GM12878 (cell line): Measurements from ENCODE around the gene TRABD2B. TPM values are rescaled to one million over a fixed set of nuclear protein-coding genes. Genes with fewer than 3 reads are reported as not detected.

Experiments
- ATAC-seq: fragments of 200-7000 bp; cut with Tn5 transposase; 3 replicates; pipeline ENCODE4 v1.9.1; 2020; ENCODE audit warnings: mild to moderate bottlenecking, moderate library complexity
- BruUV-seq: library from RNA; stranded (reverse); fragments of 400-500 nt; replicated peaks from 2 replicates; lab custom pipeline; 2021; lab: Mats Ljungman, UMichigan
- CTCF ChIA-PET: fragments of 300-600 bp; sonication (Branson Sonifier 250); formaldehyde crosslinking; extraction: SDS; loops from one replicate; lab custom pipeline; 2021; ENCODE audit warnings: inconsistent platforms; lab: Yijun Ruan, JAX
- POLR2A ChIA-PET: fragments of 350-600 bp; formaldehyde crosslinking; extraction: SDS; loops from one replicate; lab custom pipeline; 2021; ENCODE audit warnings: inconsistent platforms; lab: Charles Lee
- RAD21 ChIA-PET: fragments of 300-600 bp; sonication (Branson Sonifier 250); formaldehyde crosslinking; loops from one replicate; lab custom pipeline; 2023; ENCODE audit warnings: antibody characterized with exemption; ENCODE audit not compliant: unreplicated experiment; lab: Charles Lee
- SMC1A ChIA-PET: fragments of 300-600 bp; sonication (Branson Sonifier 250); formaldehyde crosslinking; loops from one replicate; lab custom pipeline; 2023; ENCODE audit not compliant: unreplicated experiment, uncharacterized antibody; lab: Charles Lee
- DNase-seq: peaks from one replicate; pipeline ENCODE4 v3.0.0-alpha.2; 2011; ENCODE audit warnings: low read depth, low spot score
- FAIRE-seq: peaks from 3 replicates; lab custom pipeline; 2011; peaks lifted over from hg19 to GRCh38; lab: Jason Lieb, UNC
- H2AFZ ChIP-seq: 2 replicates; pipeline ENCODE4 v1.6.0; 2011; ENCODE audit warnings: low read depth, low read length, control low read depth; ENCODE audit not compliant: control insufficient read depth
- H3K27ac ChIP-seq: 2 replicates; pipeline ENCODE4 v1.5.1; 2011; ENCODE audit warnings: control low read depth; ENCODE audit not compliant: control insufficient read depth, insufficient read depth
- H3K27me3 ChIP-seq, 2 experiments: replicated peaks in 1 of 2; 2 replicates each; pipeline versions ENCODE4 v1.6.0 to v1.6.1; 2011; ENCODE audit warnings: low read length in 1 of 2; ENCODE audit not compliant: control insufficient read depth in 2 of 2, insufficient read depth in 2 of 2
- H3K36me3 ChIP-seq, 2 experiments: 2 replicates each; pipeline ENCODE4 v1.5.1; 2011; ENCODE audit warnings: low read length in 1 of 2; ENCODE audit not compliant: control insufficient read depth in 2 of 2, insufficient read depth in 2 of 2
- H3K4me1 ChIP-seq: 2 replicates; pipeline ENCODE4 v1.6.1; 2011; ENCODE audit warnings: mild to moderate bottlenecking, low read length, moderate library complexity, mixed read lengths; ENCODE audit not compliant: control insufficient read depth, insufficient read depth
- H3K4me2 ChIP-seq: 2 replicates; pipeline ENCODE4 v1.6.0; 2011; ENCODE audit warnings: control low read depth; ENCODE audit not compliant: control insufficient read depth, insufficient read depth
- H3K4me3 ChIP-seq: fragments of 200-600 bp; sonication (generic); 2 replicates; pipeline ENCODE4 v1.5.1; 2016
- H3K79me2 ChIP-seq: 2 replicates; pipeline ENCODE4 v1.6.0; 2011; ENCODE audit warnings: low read length; ENCODE audit not compliant: control insufficient read depth, insufficient read depth
- H3K9ac ChIP-seq: 2 replicates; pipeline ENCODE4 v1.8.0; 2011; ENCODE audit warnings: low read length, control low read depth, mixed read lengths; ENCODE audit not compliant: control insufficient read depth, insufficient read depth
- H3K9me3 ChIP-seq: replicated peaks from 3 replicates; pipeline ENCODE4 v1.5.1; 2011; ENCODE audit warnings: mild to moderate bottlenecking, low read length; ENCODE audit not compliant: control insufficient read depth, insufficient read depth
- H4K20me1 ChIP-seq: 2 replicates; pipeline ENCODE4 v1.6.0; 2011; ENCODE audit not compliant: control insufficient read depth, insufficient read depth
- CHD4 ChIP-seq: fragments of 200-600 bp; sonication (generic); IDR thresholded peaks from 2 replicates; pipeline ENCODE4 v1.6.1; 2016; ENCODE audit warnings: mild to moderate bottlenecking
- MXI1 ChIP-seq: fragments of 150-350 bp; IDR thresholded peaks from 2 replicates; pipeline ENCODE4 v1.6.1; 2011; ENCODE audit warnings: low read depth, mild to moderate bottlenecking, inconsistent platforms, low read length, improper control_type of control experiment
- NBN ChIP-seq: fragments of 450-650 bp; IDR thresholded peaks from 2 replicates; pipeline ENCODE4 v1.6.1; 2016
- SP1 ChIP-seq: IDR thresholded peaks from one replicate; pipeline ENCODE4 v1.6.1; 2011; ENCODE audit warnings: low read depth, low read length
- STAT3 ChIP-seq: IDR thresholded peaks from 2 replicates; pipeline ENCODE4 v1.6.1; 2011; ENCODE audit warnings: low read depth, low read length, improper control_type of control experiment
- WGBS: methylation state at CpG from one replicate; pipeline ENCODE4 v1.1.6; 2016; ENCODE audit warnings: low lambda C conversion rate; ENCODE audit not compliant: insufficient replicate concordance, insufficient coverage; ENCODE audit errors: missing lambda C conversion rate; 5-methylcytosine and 5-hydroxymethylcytosine counted together
- in situ Hi-C: fragments of 300-500 bp; cut with MboI; formaldehyde crosslinking; loops from 9 replicates; pipeline ENCODE4 v1.14.3; 2018; ENCODE audit warnings: mixed read lengths
- intact Hi-C: fragments of 100-400 bp; cut with micrococcal nuclease; formaldehyde crosslinking; loops from one replicate; pipeline ENCODE4 v1.14.2; 2022; ENCODE audit not compliant: unreplicated experiment
- polyA plus RNA-seq, 11 experiments: library from polyadenylated mRNA; depleted of rRNA in 4 of 11; unstranded in 6 of 11; stranded (reverse) in 5 of 11; fragments of >200 nt; fragmentation: Nextera tagmentation in 4 of 11; fragmentation: Illumina TruSeq in 1 of 11; extraction: Ambion mirVana in 4 of 11; extraction: Trizol in 1 of 11; gene quantifications; 1 replicate in 1 of 11; 2 replicates in 10 of 11; pipeline versions ENCODE4 v1.2.1 to v1.2.3, GENCODE V29; 2011 to 2016; ENCODE audit warnings: inconsistent platforms in 2 of 11, missing spikeins in 2 of 11, low read depth in 1 of 11
- total RNA-seq, 4 experiments: library from RNA; depleted of rRNA in 3 of 4; stranded (reverse); fragments of >200 nt in 3 of 4; fragmentation: Illumina TruSeq in 1 of 4; extraction: Trizol in 1 of 4; gene quantifications; 2 replicates each; pipeline versions ENCODE4 v1.2.1 to v1.2.3, GENCODE V29; 2013 to 2021
- TF ChIP-seq, protein P1 (sequence below): fragments of 450-650 bp; IDR thresholded peaks from 2 replicates; pipeline ENCODE4 v1.6.1; 2017; ENCODE audit warnings: mild to moderate bottlenecking, moderate library complexity
- TF ChIP-seq, protein P2 (sequence below): fragments of 450-650 bp; IDR thresholded peaks from 2 replicates; pipeline ENCODE4 v1.6.1; 2017; ENCODE audit warnings: mild to moderate bottlenecking, low read depth, inconsistent platforms; ENCODE audit not compliant: poor library complexity, severe bottlenecking

Gene TRABD2B
- total and polyA plus RNA-seq, 10 of the 15 experiments (the other 5 are each of a cell fraction or from before 2014, with no cell fraction given) = not detected

DNA sequence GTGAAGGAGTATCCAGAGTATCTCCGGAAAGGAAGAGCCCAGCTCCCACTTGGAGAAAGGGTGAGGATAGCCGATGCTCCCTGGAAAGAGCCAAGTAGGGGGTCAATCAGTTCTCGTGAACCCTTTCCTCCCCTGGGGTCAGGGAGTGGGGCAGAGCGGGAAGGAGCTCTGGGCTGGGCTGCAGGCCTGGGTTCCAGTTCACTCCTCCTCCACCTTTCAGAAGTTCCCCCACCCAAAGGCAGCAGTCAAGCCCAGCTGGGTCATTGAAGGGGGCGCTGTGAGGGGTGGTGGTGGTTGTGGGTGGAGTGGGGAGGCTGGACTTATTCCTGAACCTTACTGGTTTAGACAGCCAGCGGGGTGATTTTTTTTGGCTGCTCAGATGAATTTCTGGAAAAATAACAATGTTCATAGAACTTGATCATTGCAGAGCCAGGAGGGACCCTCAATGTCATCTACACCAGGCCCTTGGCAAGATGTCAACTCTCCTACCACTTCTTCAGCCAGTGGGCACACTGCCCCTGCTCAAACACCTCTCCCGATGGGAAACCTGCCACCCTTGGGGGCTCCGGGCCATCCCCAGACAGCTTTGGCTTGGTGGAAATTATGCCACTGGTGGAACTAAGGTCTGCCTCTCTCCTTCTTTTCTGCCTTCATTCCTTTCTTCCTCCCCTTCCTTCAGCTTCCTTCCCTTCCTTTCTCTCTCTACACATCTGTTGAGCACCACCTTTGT, 235.8 kb downstream of the TRABD2B start:
- H3K36me3 ChIP-seq = no peaks in the 10 kb centered on the region
- ATAC-seq = no peak
- no peak for FAIRE-seq
- CTCF ChIA-PET = no interaction called here
- TF ChIP-seq STAT3 (no peak), NBN (no peak)
- TF ChIP-seq, all 136 proteins: peak for 0
- H3K4me3 ChIP-seq = no peak overlapping the region
- ChIA-PET RAD21 (no interaction called here), SMC1A (no interaction called here), POLR2A (no interaction called here)
- H3K4me2 ChIP-seq = no peak overlapping the region
- in situ Hi-C loops = no loop called here
- no peaks in the 10 kb centered on the region for H3K79me2 ChIP-seq
- no peaks in the 10 kb centered on the region; a peak in 2 of 4 replicates for H3K27me3 ChIP-seq
- intact Hi-C loops = no loop called here
- no peak overlapping the region for H2AFZ ChIP-seq
- no peak overlapping the region for H3K9ac ChIP-seq
- no peaks in the 10 kb centered on the region; the same call in 1 of the 2 replicates for H3K4me1 ChIP-seq
- no peaks in the 10 kb centered on the region for H3K9me3 ChIP-seq
- BruUV-seq = no TSS peak
- H3K27ac ChIP-seq = no peak overlapping the region
- H4K20me1 ChIP-seq = no peaks in the 10 kb centered on the region
- WGBS = 44% methylated on average over 8 of the region's 8 CpGs
- no peak for DNase-seq

DNA sequence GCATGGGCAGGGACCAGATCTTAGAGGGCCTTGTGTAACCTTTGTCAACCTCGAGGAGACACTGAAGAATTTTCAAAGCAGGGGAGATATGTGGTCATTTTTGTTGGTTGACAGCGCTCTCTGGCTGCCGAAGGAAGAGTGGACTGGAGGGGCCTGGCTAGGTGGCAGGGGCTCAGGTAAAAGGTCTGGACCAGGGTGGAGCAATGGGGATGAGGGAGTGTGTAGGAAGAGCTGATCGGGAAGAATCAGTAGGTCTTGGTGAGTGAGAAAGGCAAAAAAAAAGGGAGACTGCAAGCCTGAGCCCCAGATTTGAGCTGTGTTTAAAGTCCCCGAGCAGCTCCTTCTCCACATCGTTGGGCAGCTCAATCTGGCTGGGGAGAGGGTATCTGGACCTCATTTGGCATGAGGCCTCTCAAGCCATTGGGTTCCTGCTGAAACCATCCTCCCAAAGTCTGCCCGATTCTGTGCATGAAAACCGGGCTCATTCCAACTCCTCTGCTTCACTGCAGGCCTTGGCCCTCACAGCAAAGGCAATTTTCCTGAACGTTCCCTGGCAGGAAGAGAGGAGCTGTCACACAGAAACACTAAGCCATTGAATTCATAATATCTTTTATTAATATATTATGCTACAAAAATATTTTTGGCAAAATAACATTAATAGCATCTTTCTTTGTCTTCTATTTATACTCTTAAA, 237.1 kb downstream of the TRABD2B start:
- H3K4me1 ChIP-seq = no peaks in the 10 kb centered on the region; the same call in 1 of the 2 replicates
- intact Hi-C loops (no loop called here), in situ Hi-C loops (no loop called here)
- BruUV-seq = no TSS peak
- 27% methylated on average over 9 of the region's 9 CpGs for WGBS
- H3K9me3 ChIP-seq = no peaks in the 10 kb centered on the region
- no peaks in the 10 kb centered on the region for H3K36me3 ChIP-seq
- TF ChIP-seq MXI1 (no peak), SP1 (no peak), CHD4 (no peak)
- TF ChIP-seq, protein P1, sequence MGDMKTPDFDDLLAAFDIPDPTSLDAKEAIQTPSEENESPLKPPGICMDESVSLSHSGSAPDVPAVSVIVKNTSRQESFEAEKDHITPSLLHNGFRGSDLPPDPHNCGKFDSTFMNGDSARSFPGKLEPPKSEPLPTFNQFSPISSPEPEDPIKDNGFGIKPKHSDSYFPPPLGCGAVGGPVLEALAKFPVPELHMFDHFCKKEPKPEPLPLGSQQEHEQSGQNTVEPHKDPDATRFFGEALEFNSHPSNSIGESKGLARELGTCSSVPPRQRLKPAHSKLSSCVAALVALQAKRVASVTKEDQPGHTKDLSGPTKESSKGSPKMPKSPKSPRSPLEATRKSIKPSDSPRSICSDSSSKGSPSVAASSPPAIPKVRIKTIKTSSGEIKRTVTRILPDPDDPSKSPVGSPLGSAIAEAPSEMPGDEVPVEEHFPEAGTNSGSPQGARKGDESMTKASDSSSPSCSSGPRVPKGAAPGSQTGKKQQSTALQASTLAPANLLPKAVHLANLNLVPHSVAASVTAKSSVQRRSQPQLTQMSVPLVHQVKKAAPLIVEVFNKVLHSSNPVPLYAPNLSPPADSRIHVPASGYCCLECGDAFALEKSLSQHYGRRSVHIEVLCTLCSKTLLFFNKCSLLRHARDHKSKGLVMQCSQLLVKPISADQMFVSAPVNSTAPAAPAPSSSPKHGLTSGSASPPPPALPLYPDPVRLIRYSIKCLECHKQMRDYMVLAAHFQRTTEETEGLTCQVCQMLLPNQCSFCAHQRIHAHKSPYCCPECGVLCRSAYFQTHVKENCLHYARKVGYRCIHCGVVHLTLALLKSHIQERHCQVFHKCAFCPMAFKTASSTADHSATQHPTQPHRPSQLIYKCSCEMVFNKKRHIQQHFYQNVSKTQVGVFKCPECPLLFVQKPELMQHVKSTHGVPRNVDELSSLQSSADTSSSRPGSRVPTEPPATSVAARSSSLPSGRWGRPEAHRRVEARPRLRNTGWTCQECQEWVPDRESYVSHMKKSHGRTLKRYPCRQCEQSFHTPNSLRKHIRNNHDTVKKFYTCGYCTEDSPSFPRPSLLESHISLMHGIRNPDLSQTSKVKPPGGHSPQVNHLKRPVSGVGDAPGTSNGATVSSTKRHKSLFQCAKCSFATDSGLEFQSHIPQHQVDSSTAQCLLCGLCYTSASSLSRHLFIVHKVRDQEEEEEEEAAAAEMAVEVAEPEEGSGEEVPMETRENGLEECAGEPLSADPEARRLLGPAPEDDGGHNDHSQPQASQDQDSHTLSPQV = no peak
- TF ChIP-seq, protein P2, sequence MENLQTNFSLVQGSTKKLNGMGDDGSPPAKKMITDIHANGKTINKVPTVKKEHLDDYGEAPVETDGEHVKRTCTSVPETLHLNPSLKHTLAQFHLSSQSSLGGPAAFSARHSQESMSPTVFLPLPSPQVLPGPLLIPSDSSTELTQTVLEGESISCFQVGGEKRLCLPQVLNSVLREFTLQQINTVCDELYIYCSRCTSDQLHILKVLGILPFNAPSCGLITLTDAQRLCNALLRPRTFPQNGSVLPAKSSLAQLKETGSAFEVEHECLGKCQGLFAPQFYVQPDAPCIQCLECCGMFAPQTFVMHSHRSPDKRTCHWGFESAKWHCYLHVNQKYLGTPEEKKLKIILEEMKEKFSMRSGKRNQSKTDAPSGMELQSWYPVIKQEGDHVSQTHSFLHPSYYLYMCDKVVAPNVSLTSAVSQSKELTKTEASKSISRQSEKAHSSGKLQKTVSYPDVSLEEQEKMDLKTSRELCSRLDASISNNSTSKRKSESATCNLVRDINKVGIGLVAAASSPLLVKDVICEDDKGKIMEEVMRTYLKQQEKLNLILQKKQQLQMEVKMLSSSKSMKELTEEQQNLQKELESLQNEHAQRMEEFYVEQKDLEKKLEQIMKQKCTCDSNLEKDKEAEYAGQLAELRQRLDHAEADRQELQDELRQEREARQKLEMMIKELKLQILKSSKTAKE = no peak
- ChIA-PET RAD21 (no interaction called here), SMC1A (no interaction called here), CTCF (no interaction called here), POLR2A (no interaction called here)
- no peak overlapping the region for H3K4me2 ChIP-seq
- no peaks in the 10 kb centered on the region; a peak in 1 of 4 replicates for H3K27me3 ChIP-seq
- DNase-seq (no peak), ATAC-seq (no peak), FAIRE-seq (no peak)
- no peak overlapping the region for H2AFZ ChIP-seq
- H3K79me2 ChIP-seq = no peaks in the 10 kb centered on the region
- H3K27ac ChIP-seq = no peak overlapping the region
- H3K4me3 ChIP-seq = no peak overlapping the region
- no peak overlapping the region for H3K9ac ChIP-seq
- no peaks in the 10 kb centered on the region for H4K20me1 ChIP-seq
